Omental fat pad (tissue), 4 donors: Measurements from ENCODE around the gene FIBIN. TPM values are rescaled to one million over a fixed set of nuclear protein-coding genes. Genes with fewer than 3 reads are reported as not detected.
"Not testable (repeated sequence)": the region's sequence is repeated elsewhere in the genome, so short reads cannot be mapped to it uniquely, and the experiment has no call there.

Experiments
- ATAC-seq: fragments of 150-250 bp; one replicate; pipeline ENCODE4 v1.9.1; 2016; ENCODE audit warnings: mild to moderate bottlenecking, moderate library complexity; ENCODE audit not compliant: low FRiP score
- DNase-seq: peaks from one replicate; pipeline ENCODE4 v3.0.0-alpha.2; 2019; ENCODE audit warnings: low spot score
- total RNA-seq, 4 donors: library from RNA; depleted of rRNA; stranded (reverse); fragments of >200 nt; gene quantifications; one replicate each; pipeline ENCODE4 v1.1.0, GENCODE V29; 2016
- TF ChIP-seq, protein P1 (sequence below), 3 donors: fragments of 450-650 bp; IDR thresholded peaks; one replicate each; pipeline ENCODE4 v1.5.1; 2016 to 2017; ENCODE audit warnings: antibody characterized with exemption in 3 of 3, mild to moderate bottlenecking in 3 of 3, moderate library complexity in 2 of 3

FIBIN gene
- total RNA-seq, 4 donors from 2014 or later: 8.9 to 31.8 (median 24.8) TPM

DNA sequence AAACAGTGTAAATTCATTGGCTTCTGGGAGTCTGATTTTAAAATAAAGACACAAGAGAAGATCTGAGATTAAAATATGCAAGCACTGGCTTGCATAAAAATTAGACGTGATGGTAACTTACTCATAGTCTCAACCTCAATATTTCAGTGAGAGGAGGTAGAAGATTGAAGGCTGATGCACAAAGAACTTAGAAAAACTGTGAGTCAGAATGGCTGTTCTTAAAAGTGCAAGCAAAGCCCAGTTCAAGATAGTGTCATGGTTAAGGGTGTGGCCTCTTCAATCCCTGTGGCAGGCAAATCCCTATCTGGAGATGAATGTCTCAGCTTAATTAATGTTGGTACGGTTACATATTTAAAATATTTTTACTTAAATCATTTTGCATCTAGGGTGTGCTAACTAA lies 33.6 kb upstream of the FIBIN start:
- ATAC-seq: peak; percentile 81
- TF ChIP-seq, protein P1, sequence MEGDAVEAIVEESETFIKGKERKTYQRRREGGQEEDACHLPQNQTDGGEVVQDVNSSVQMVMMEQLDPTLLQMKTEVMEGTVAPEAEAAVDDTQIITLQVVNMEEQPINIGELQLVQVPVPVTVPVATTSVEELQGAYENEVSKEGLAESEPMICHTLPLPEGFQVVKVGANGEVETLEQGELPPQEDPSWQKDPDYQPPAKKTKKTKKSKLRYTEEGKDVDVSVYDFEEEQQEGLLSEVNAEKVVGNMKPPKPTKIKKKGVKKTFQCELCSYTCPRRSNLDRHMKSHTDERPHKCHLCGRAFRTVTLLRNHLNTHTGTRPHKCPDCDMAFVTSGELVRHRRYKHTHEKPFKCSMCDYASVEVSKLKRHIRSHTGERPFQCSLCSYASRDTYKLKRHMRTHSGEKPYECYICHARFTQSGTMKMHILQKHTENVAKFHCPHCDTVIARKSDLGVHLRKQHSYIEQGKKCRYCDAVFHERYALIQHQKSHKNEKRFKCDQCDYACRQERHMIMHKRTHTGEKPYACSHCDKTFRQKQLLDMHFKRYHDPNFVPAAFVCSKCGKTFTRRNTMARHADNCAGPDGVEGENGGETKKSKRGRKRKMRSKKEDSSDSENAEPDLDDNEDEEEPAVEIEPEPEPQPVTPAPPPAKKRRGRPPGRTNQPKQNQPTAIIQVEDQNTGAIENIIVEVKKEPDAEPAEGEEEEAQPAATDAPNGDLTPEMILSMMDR (IDR thresholded peaks at IDR 0.05): no peak
- DNase-seq: no peak

GRCh38 chr11:26963764-26964163 lies 30.1 kb upstream of the FIBIN start:
- DNase-seq (no peak), ATAC-seq (peak; percentile 80)
- TF ChIP-seq, protein P1 (IDR thresholded peaks at IDR 0.05): no peak

- no peak for DNase-seq
Measured at GRCh38 chr11:26964339-26964738, 29.6 kb upstream of the FIBIN start.

DNA sequence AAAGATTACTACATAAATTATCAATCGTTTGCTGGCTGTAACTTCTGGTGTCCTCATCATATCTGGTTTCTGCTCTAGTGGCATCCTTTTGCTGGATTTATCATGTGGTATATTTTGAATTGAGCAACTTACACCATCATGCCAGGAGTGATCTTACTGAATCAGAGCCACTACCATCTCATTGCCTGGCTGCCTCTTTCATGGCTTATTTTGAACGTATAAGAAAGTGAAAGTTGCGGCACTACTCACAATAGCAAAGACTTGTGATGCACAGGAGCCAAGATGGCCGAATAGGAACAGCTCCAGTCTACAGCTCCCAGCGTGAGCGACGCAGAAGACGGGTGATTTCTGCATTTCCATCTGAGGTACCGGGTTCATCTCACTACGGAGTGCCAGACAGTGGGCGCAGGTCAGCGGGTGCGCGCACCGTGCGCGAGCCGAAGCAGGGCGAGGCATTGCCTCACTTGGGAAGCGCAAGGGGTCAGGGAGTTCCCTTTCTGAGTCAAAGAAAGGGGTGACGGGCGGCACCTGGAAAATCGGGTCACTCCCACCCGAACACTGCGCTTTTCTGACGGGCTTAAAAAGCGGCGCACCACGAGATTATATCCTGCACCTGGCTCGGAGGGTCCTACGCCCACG lies 28.9 kb upstream of the FIBIN start:
- DNase-seq, ATAC-seq: not testable (repeated sequence)

More at GRCh38 chr11:26964339-26964738, 29.6 kb upstream of the FIBIN start:
- TF ChIP-seq, protein P1 (IDR thresholded peaks at IDR 0.05): no peak
- no peak for ATAC-seq

- no peak for DNase-seq
- ATAC-seq: no peak
- TF ChIP-seq, protein P1 (IDR thresholded peaks at IDR 0.05): no peak
Measured at GRCh38 chr11:26971961-26972360, 22.0 kb upstream of the FIBIN start.

GRCh38 chr11:26974069-26974783 lies 19.7 kb upstream of the FIBIN start:
- ATAC-seq (no peak), DNase-seq (no peak)
- TF ChIP-seq, protein P1 (IDR thresholded peaks at IDR 0.05): no peak

DNA sequence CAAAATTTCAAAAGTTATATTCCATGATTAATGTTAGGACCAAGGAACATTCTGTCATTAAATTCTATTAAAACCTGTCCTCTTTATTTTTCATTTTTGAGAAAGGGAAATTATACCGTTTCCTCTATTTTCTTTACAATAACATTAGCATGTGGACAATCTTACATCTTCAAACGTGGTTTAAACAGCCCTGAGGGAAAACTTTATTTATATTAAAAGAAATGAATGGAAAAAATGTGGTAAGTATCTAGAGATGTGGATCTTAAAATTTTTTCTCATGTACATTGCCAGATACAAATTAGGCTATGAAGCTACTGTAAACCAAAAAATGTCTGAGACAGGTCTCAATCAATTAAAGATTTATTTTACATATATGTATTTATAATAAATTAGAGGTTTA lies 18.9 kb upstream of the FIBIN start:
- TF ChIP-seq, protein P1 (IDR thresholded peaks at IDR 0.05): no peak
- ATAC-seq: no peak

More for the DNA sequence above, 18.9 kb upstream of the FIBIN start:
- DNase-seq: no peak
